MM.1S (cell line): ENCODE data around the gene PANX1.

Experiments used
- DNase-seq: peaks from one replicate; pipeline ENCODE4 v3.0.0-alpha.2; 2015
- H2AFZ ChIP-seq: fragments of 300-600 bp; sonication (generic); 2 replicates; pipeline ENCODE4 v1.6.0; 2016; ENCODE audit warnings: antibody characterized with exemption, low read length
- H3F3A ChIP-seq: fragments of 300-600 bp; sonication (generic); 2 replicates; pipeline ENCODE4 v1.6.1; 2016; ENCODE audit warnings: mild to moderate bottlenecking, antibody characterized with exemption, low read length, moderate library complexity, mixed read lengths; ENCODE audit not compliant: insufficient read depth
- H3K27ac ChIP-seq: fragments of 300-600 bp; sonication (generic); 2 replicates; pipeline ENCODE4 v1.5.1; 2016; ENCODE audit warnings: mild to moderate bottlenecking, low read length
- H3K27me3 ChIP-seq: fragments of 300-600 bp; sonication (generic); replicated peaks from 2 replicates; pipeline ENCODE4 v1.6.0; 2016; ENCODE audit warnings: low read length; ENCODE audit not compliant: insufficient read depth
- H3K36me3 ChIP-seq: fragments of 300-600 bp; sonication (generic); replicated peaks from 2 replicates; pipeline ENCODE4 v1.6.1; 2016; ENCODE audit warnings: mild to moderate bottlenecking, low read length, mixed read lengths; ENCODE audit not compliant: insufficient read depth
- H3K4me1 ChIP-seq: fragments of 300-600 bp; sonication (generic); 2 replicates; pipeline ENCODE4 v1.6.1; 2016; ENCODE audit warnings: low read length, mixed read lengths
- H3K4me2 ChIP-seq: fragments of 300-600 bp; sonication (generic); 2 replicates; pipeline ENCODE4 v1.6.0; 2016; ENCODE audit warnings: low read depth, low read length
- H3K4me3 ChIP-seq: fragments of 300-600 bp; sonication (generic); 2 replicates; pipeline ENCODE4 v1.5.1; 2016; ENCODE audit warnings: low read length, mixed read lengths
- H3K79me2 ChIP-seq: fragments of 300-600 bp; sonication (generic); 2 replicates; pipeline ENCODE4 v1.6.1; 2016; ENCODE audit warnings: mixed run types, low read length, mixed read lengths
- H3K9ac ChIP-seq: fragments of 300-600 bp; sonication (generic); 2 replicates; pipeline ENCODE4 v1.6.1; 2016; ENCODE audit warnings: low read length, mixed read lengths
- H3K9me2 ChIP-seq: fragments of 300-600 bp; sonication (generic); replicated peaks from 2 replicates; pipeline ENCODE4 v1.6.1; 2016; ENCODE audit warnings: mild to moderate bottlenecking, low read length, mixed read lengths; ENCODE audit not compliant: insufficient read depth
- H3K9me3 ChIP-seq: fragments of 300-600 bp; sonication (generic); replicated peaks from 2 replicates; pipeline ENCODE4 v1.6.1; 2016; ENCODE audit warnings: mild to moderate bottlenecking, low read length, mixed read lengths; ENCODE audit not compliant: insufficient read depth
- H4K20me1 ChIP-seq: fragments of 300-600 bp; sonication (generic); 2 replicates; pipeline ENCODE4 v1.6.1; 2016; ENCODE audit warnings: mild to moderate bottlenecking, low read length, moderate library complexity, mixed read lengths; ENCODE audit not compliant: insufficient read depth
- EZH2 ChIP-seq: fragments of 300-600 bp; sonication (generic); optimal IDR thresholded peaks from 2 replicates; pipeline ENCODE3; 2017; ENCODE audit warnings: low read depth, mild to moderate bottlenecking, antibody characterized with exemption, low read length, mixed read lengths
- EZH2phosphoT487 ChIP-seq: fragments of 300-600 bp; sonication (generic); IDR thresholded peaks from 2 replicates; pipeline ENCODE4 v1.6.1; 2018; ENCODE audit warnings: antibody characterized with exemption, low read length
- TF ChIP-seq, protein P1 (sequence below): fragments of 300-600 bp; sonication (generic); IDR thresholded peaks from 2 replicates; pipeline ENCODE4 v1.5.1; 2016; ENCODE audit warnings: antibody characterized with exemption, low read length, mixed read lengths

PANX1 gene

DNA sequence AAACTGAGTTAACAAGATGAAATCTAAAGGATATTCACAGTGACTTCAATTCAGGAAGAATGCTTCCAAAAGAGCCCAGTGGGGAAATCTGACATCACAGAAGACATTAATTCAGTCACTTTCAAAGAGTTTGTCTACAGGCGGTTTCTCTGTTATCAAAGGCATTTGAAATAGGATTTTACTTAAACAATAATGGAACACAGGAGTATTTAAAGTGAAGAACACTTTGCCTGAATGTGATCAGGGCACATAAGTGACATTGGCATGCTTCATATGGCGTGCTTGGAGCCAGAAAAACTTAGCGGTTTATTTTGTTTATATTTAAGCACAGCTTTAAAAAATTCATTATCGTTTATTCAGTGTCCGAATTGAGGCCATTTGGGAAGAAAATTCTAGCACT, 52.9 kb downstream of the PANX1 start:
- H3K4me1 ChIP-seq = no peaks in the 10 kb centered on the region
- no peaks in the 10 kb centered on the region for H3K36me3 ChIP-seq
- H4K20me1 ChIP-seq = no peaks in the 10 kb centered on the region
- H3K9me2 ChIP-seq = no peaks in the 10 kb centered on the region
- DNase-seq = no peak
- no peaks in the 10 kb centered on the region for H3F3A ChIP-seq
- H3K9ac ChIP-seq = no peak overlapping the region
- no peak overlapping the region for H3K27ac ChIP-seq
- no peaks in the 10 kb centered on the region for H3K9me3 ChIP-seq
- H3K4me2 ChIP-seq = no peak overlapping the region
- H3K79me2 ChIP-seq = no peaks in the 10 kb centered on the region
- H3K4me3 ChIP-seq = no peak overlapping the region
- H2AFZ ChIP-seq = no peak overlapping the region
- TF ChIP-seq EZH2 (no peak), EZH2phosphoT487 (no peak)
- TF ChIP-seq, protein P1, sequence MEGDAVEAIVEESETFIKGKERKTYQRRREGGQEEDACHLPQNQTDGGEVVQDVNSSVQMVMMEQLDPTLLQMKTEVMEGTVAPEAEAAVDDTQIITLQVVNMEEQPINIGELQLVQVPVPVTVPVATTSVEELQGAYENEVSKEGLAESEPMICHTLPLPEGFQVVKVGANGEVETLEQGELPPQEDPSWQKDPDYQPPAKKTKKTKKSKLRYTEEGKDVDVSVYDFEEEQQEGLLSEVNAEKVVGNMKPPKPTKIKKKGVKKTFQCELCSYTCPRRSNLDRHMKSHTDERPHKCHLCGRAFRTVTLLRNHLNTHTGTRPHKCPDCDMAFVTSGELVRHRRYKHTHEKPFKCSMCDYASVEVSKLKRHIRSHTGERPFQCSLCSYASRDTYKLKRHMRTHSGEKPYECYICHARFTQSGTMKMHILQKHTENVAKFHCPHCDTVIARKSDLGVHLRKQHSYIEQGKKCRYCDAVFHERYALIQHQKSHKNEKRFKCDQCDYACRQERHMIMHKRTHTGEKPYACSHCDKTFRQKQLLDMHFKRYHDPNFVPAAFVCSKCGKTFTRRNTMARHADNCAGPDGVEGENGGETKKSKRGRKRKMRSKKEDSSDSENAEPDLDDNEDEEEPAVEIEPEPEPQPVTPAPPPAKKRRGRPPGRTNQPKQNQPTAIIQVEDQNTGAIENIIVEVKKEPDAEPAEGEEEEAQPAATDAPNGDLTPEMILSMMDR = no peak
- no peaks in the 10 kb centered on the region for H3K27me3 ChIP-seq

DNA sequence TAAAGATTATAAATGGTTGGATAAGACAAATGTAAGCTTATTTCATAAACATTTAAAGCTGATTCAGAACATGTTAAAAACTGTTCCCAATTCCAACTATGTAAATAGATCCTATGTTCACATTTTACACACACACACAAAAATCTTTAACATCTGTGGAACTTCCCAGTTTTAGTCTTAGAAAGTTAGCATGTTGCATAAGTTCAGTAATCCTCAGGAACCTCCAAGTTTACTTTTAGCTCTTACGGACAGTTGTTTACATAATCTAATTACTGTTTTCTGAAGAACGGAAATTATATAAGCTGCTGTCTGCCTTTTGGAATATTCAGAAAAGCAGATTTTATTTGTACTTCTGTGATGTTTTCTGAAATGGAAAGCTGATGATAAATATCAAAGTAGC, 53.3 kb downstream of the PANX1 start:
- Histone ChIP-seq H3K27me3 (no peaks in the 10 kb centered on the region), H3F3A (no peaks in the 10 kb centered on the region), H2AFZ (no peak overlapping the region), H3K4me1 (no peaks in the 10 kb centered on the region), H3K9ac (no peak overlapping the region), H3K4me2 (no peak overlapping the region), H3K9me2 (no peaks in the 10 kb centered on the region), H3K27ac (no peak overlapping the region), H3K79me2 (no peaks in the 10 kb centered on the region), H3K36me3 (no peaks in the 10 kb centered on the region), H4K20me1 (no peaks in the 10 kb centered on the region), H3K9me3 (no peaks in the 10 kb centered on the region), H3K4me3 (no peak overlapping the region)
- no peak for DNase-seq
- TF ChIP-seq, protein P1 = no peak
- no peak for TF ChIP-seq EZH2phosphoT487
- TF ChIP-seq EZH2 = no peak

DNA sequence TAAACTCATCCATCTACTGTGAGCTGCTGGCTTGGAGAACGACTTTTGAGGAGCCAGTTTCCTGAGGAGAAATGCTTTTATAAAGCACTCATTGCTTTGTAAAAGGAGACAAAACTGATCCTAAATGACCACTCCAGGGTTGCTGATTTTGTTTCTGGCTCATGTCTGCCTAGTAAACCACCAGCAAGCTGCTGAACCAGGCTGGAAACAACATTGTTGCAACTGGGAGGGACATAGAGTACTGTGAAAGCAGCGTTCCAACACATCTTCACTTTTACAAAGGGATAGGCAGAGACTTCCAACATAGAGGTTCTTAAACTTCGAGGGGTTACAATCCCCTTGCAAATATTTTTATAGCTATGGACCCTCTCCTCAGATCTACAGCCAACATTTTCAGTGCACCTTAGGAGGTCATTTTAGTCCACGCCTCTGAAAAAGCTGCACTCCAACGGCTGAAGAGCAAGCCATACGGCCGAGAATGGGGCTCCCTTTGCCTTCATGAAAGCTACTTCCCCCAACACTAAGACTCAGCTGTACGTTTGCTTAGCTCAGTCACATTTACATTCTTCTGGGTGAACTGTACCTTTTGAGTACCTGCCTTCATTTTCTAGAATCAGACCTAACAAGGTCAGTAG, 54.7 kb downstream of the PANX1 start:
- Histone ChIP-seq H3K9ac (no peak overlapping the region), H3K27me3 (no peaks in the 10 kb centered on the region), H3K36me3 (no peaks in the 10 kb centered on the region), H2AFZ (no peak overlapping the region), H3K4me1 (no peaks in the 10 kb centered on the region), H3K9me3 (no peaks in the 10 kb centered on the region), H3K9me2 (no peaks in the 10 kb centered on the region), H4K20me1 (no peaks in the 10 kb centered on the region), H3K27ac (no peak overlapping the region), H3K4me2 (no peak overlapping the region), H3F3A (no peaks in the 10 kb centered on the region), H3K79me2 (no peaks in the 10 kb centered on the region), H3K4me3 (no peak overlapping the region)
- DNase-seq = no peak
- TF ChIP-seq, protein P1 = no peak
- no peak for TF ChIP-seq EZH2
- no peak for TF ChIP-seq EZH2phosphoT487
